IMR-90 (cell line): ENCODE results near the gene H2AZ1.

Experiments
- CEBPB ChIP-seq: IDR thresholded peaks from 2 replicates; pipeline ENCODE4 v1.6.1; 2012; ENCODE audit warnings: low read depth, low read length, improper control_type of control experiment
- CTCF ChIP-seq: conservative IDR thresholded peaks from 2 replicates; pipeline ENCODE4 v1.5.1; 2012; ENCODE audit warnings: mild to moderate bottlenecking, low read depth, low read length, improper control_type of control experiment
- ELK1 ChIP-seq: fragments of 150-350 bp; IDR thresholded peaks from 2 replicates; pipeline ENCODE4 v1.6.1; 2016; ENCODE audit warnings: low read depth, mild to moderate bottlenecking, low read length, moderate library complexity, borderline replicate concordance
- POLR2A ChIP-seq: IDR thresholded peaks from 2 replicates; pipeline ENCODE4 v1.6.1; 2012; ENCODE audit warnings: mild to moderate bottlenecking, low read depth, low read length
- RFX5 ChIP-seq: IDR thresholded peaks from 2 replicates; pipeline ENCODE4 v1.8.0; 2012; ENCODE audit warnings: low read depth, mild to moderate bottlenecking, low read length, moderate library complexity

GRCh38 chr4:99986792-99987191 lies 36.7 kb upstream of the H2AZ1 start:
- TF ChIP-seq POLR2A (no peak), CTCF (no peak), ELK1 (no peak), CEBPB (no peak), RFX5 (no peak)
